K562 (cell line): ENCODE measurements around the gene FAM98C. TPM values are rescaled to one million over a fixed set of nuclear protein-coding genes. Genes with fewer than 3 reads are reported as not detected.

ENCODE experiments used
- BRD9 ChIP-seq: fragments of 450-650 bp; IDR thresholded peaks from 2 replicates; pipeline ENCODE4 v1.6.1; 2018; ENCODE audit warnings: low read depth; ENCODE audit not compliant: partially characterized antibody
- CBX3 ChIP-seq, 2 experiments: IDR thresholded peaks; 1 replicate in 1 of 2; 2 replicates in 1 of 2; pipeline ENCODE4 v1.6.1; 2012; ENCODE audit warnings: inconsistent platforms in 2 of 2, low read length in 2 of 2, borderline replicate concordance in 1 of 2, control low read depth in 1 of 2
- FOXA3 ChIP-seq, 2 experiments: fragments of 450-650 bp in 1 of 2; sonication (generic) in 1 of 2; formaldehyde crosslinking; IDR thresholded peaks in 1 of 2; conservative IDR thresholded peaks in 1 of 2; 2 replicates each; pipeline versions ENCODE4 v1.4.0 to v1.8.0; 2020 to 2022; ENCODE audit warnings: mild to moderate bottlenecking in 2 of 2, missing genetic modification reagents in 1 of 2
- HSF4 ChIP-seq: fragments of 250-450 bp; sonication (Bioruptor Pico); IDR thresholded peaks from 2 replicates; pipeline ENCODE4 v2.1.2; 2022; ENCODE audit warnings: mild to moderate bottlenecking, moderate library complexity, borderline replicate concordance
- MAFG ChIP-seq: fragments of 450-650 bp; conservative IDR thresholded peaks from 2 replicates; pipeline ENCODE4 v1.6.1; 2016; ENCODE audit warnings: missing genetic modification characterization, missing compliant biosample characterization
- NBN ChIP-seq: fragments of 450-650 bp; IDR thresholded peaks from 2 replicates; pipeline ENCODE4 v1.6.1; 2016; ENCODE audit warnings: low read depth, mild to moderate bottlenecking
- NFE2 ChIP-seq: IDR thresholded peaks from 2 replicates; pipeline ENCODE4 v1.6.1; 2014; ENCODE audit warnings: antibody characterized with exemption, low read depth
- PRPF4 ChIP-seq: fragments of 200-400 bp; formaldehyde crosslinking; IDR thresholded peaks from one replicate; pipeline ENCODE4 v1.6.1; 2017; ENCODE audit warnings: low read length, low read depth, mild to moderate bottlenecking; ENCODE audit not compliant: insufficient read depth, poor library complexity, severe bottlenecking
- RAD21 ChIP-seq, 2 experiments: fragments of 250-450 bp in 1 of 2; fragments of 450-650 bp in 1 of 2; sonication (Bioruptor Pico) in 1 of 2; formaldehyde crosslinking in 1 of 2; IDR thresholded peaks in 1 of 2; conservative IDR thresholded peaks in 1 of 2; 2 replicates each; pipeline versions ENCODE4 v1.4.0 to v1.8.0; 2020 to 2022; ENCODE audit warnings: mild to moderate bottlenecking in 2 of 2, moderate library complexity in 1 of 2
- RFX5 ChIP-seq: IDR thresholded peaks from 2 replicates; pipeline ENCODE4 v1.6.1; 2011; ENCODE audit warnings: low read depth, mild to moderate bottlenecking, improper control_type of control experiment, low read length
- YBX1 ChIP-seq: fragments of 450-650 bp; IDR thresholded peaks from 2 replicates; pipeline ENCODE4 v1.7.1; 2016; ENCODE audit warnings: mild to moderate bottlenecking
- ZKSCAN8 ChIP-seq: fragments of 200-800 bp; sonication (Bioruptor generic); IDR thresholded peaks from 2 replicates; pipeline ENCODE4 v1.6.1; 2016; ENCODE audit warnings: missing genetic modification characterization, missing compliant biosample characterization
- ZNF143 ChIP-seq: sonication (generic); formaldehyde crosslinking; IDR thresholded peaks from 2 replicates; pipeline ENCODE4 v1.9.0; 2022; ENCODE audit warnings: mild to moderate bottlenecking, missing genetic modification reagents
- ZNF239 ChIP-seq: fragments of 250-450 bp; sonication (Bioruptor Pico); IDR thresholded peaks from 2 replicates; pipeline ENCODE4 v1.4.0; 2020; ENCODE audit warnings: mild to moderate bottlenecking
- ZNF408 ChIP-seq: fragments of 250-450 bp; sonication (Bioruptor Pico); IDR thresholded peaks from 2 replicates; pipeline ENCODE4 v1.4.0; 2020; ENCODE audit warnings: low read depth, mild to moderate bottlenecking, moderate library complexity
- polyA plus RNA-seq, 8 experiments: library from polyadenylated mRNA; depleted of rRNA in 4 of 8; stranded (reverse) in 5 of 8; unstranded in 3 of 8; fragments of >200 nt; fragmentation: Nextera tagmentation in 2 of 8; fragmentation: Illumina TruSeq in 1 of 8; extraction: Ambion mirVana in 2 of 8; extraction: Trizol in 1 of 8; gene quantifications; 2 replicates each; pipeline versions ENCODE4 v1.2.1 to v1.2.3, GENCODE V29; 2011 to 2014; ENCODE audit warnings: inconsistent platforms in 1 of 8, missing spikeins in 1 of 8
- total RNA-seq, 7 experiments: library from RNA; depleted of rRNA in 6 of 7; stranded (reverse); fragments of >200 nt in 6 of 7; fragmentation: Illumina TruSeq in 2 of 7; extraction: Trizol in 2 of 7; gene quantifications; 2 replicates each; pipeline versions ENCODE4 v1.2.1 to v1.2.3, GENCODE V29; 2011 to 2021; ENCODE audit warnings: low replicate concordance in 1 of 7
- TF ChIP-seq, protein P1 (sequence below): fragments of 450-650 bp; IDR thresholded peaks from 2 replicates; pipeline ENCODE4 v1.6.1; 2017; ENCODE audit warnings: antibody characterized with exemption, mild to moderate bottlenecking
- TF ChIP-seq, protein P2 (sequence below), 2 experiments: fragments of 450-650 bp in 1 of 2; IDR thresholded peaks; 2 replicates each; pipeline ENCODE4 v1.6.1; 2011 to 2017; ENCODE audit warnings: low read depth in 2 of 2, antibody characterized with exemption in 1 of 2, borderline replicate concordance in 1 of 2, low read length in 1 of 2, mild to moderate bottlenecking in 1 of 2, mixed read lengths in 1 of 2; ENCODE audit not compliant: control insufficient read depth in 1 of 2
- TF ChIP-seq, protein P3 (sequence below), 2 experiments: fragments of 450-650 bp in 1 of 2; sonication (generic) in 1 of 2; formaldehyde crosslinking in 1 of 2; IDR thresholded peaks in 1 of 2; conservative IDR thresholded peaks in 1 of 2; 2 replicates each; pipeline versions ENCODE4 v1.6.1 to v1.8.1; 2016 to 2023; ENCODE audit warnings: mild to moderate bottlenecking in 2 of 2, moderate library complexity in 2 of 2, inconsistent platforms in 1 of 2, missing genetic modification reagents in 1 of 2
- TF ChIP-seq, protein P4 (sequence below): sonication (generic); formaldehyde crosslinking; IDR thresholded peaks from 2 replicates; pipeline ENCODE4 v1.8.0; 2022; ENCODE audit warnings: mild to moderate bottlenecking, missing genetic modification reagents

FAM98C gene
- total and polyA plus RNA-seq, 9 of the 15 experiments (the other 6 are each of a cell fraction or from before 2014, with no cell fraction given): 1.7 to 43.8 (median 13.7) TPM

DNA sequence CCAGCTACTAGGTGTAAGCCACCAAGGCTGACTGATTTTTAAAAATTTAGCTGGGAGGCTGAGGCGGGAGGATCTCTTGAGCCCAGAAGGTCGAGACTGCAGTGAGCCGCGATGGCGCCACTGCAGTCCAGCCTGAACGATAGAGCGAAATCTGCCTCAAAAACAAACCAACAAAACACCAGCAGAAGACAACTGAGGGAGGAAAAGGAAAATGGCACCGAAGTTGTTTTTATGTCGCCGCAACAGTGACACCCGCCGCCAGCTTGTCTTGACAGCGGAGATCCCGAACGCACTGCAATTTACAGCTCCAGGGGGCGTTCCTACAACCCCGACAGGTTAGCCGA lies 298 bp upstream of the FAM98C start (continued):
- TF ChIP-seq ZNF239: peak; percentile 31; the same call in 1 of the 2 replicates
- no peak for TF ChIP-seq ZKSCAN8
- TF ChIP-seq MAFG (tag): no peak
- no peak for TF ChIP-seq YBX1
- TF ChIP-seq PRPF4: no peak
- TF ChIP-seq, protein P1, sequence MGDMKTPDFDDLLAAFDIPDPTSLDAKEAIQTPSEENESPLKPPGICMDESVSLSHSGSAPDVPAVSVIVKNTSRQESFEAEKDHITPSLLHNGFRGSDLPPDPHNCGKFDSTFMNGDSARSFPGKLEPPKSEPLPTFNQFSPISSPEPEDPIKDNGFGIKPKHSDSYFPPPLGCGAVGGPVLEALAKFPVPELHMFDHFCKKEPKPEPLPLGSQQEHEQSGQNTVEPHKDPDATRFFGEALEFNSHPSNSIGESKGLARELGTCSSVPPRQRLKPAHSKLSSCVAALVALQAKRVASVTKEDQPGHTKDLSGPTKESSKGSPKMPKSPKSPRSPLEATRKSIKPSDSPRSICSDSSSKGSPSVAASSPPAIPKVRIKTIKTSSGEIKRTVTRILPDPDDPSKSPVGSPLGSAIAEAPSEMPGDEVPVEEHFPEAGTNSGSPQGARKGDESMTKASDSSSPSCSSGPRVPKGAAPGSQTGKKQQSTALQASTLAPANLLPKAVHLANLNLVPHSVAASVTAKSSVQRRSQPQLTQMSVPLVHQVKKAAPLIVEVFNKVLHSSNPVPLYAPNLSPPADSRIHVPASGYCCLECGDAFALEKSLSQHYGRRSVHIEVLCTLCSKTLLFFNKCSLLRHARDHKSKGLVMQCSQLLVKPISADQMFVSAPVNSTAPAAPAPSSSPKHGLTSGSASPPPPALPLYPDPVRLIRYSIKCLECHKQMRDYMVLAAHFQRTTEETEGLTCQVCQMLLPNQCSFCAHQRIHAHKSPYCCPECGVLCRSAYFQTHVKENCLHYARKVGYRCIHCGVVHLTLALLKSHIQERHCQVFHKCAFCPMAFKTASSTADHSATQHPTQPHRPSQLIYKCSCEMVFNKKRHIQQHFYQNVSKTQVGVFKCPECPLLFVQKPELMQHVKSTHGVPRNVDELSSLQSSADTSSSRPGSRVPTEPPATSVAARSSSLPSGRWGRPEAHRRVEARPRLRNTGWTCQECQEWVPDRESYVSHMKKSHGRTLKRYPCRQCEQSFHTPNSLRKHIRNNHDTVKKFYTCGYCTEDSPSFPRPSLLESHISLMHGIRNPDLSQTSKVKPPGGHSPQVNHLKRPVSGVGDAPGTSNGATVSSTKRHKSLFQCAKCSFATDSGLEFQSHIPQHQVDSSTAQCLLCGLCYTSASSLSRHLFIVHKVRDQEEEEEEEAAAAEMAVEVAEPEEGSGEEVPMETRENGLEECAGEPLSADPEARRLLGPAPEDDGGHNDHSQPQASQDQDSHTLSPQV: peak; percentile 63
- no peak for TF ChIP-seq HSF4 (CRISPR knock-in tag)
- TF ChIP-seq FOXA3 (CRISPR knock-in tag; conservative IDR thresholded peaks at IDR 0.05 in 1 of 2, IDR thresholded peaks at IDR 0.05 in 1 of 2): no peak
- no peak for TF ChIP-seq BRD9
- TF ChIP-seq CBX3 (IDR thresholded peaks at IDR 0.05; ENCODE audit: borderline replicate concordance in 1 of 2, low read length in 2 of 2): no peak
- TF ChIP-seq ZNF408 (CRISPR knock-in tag): no peak
- TF ChIP-seq, protein P2, sequence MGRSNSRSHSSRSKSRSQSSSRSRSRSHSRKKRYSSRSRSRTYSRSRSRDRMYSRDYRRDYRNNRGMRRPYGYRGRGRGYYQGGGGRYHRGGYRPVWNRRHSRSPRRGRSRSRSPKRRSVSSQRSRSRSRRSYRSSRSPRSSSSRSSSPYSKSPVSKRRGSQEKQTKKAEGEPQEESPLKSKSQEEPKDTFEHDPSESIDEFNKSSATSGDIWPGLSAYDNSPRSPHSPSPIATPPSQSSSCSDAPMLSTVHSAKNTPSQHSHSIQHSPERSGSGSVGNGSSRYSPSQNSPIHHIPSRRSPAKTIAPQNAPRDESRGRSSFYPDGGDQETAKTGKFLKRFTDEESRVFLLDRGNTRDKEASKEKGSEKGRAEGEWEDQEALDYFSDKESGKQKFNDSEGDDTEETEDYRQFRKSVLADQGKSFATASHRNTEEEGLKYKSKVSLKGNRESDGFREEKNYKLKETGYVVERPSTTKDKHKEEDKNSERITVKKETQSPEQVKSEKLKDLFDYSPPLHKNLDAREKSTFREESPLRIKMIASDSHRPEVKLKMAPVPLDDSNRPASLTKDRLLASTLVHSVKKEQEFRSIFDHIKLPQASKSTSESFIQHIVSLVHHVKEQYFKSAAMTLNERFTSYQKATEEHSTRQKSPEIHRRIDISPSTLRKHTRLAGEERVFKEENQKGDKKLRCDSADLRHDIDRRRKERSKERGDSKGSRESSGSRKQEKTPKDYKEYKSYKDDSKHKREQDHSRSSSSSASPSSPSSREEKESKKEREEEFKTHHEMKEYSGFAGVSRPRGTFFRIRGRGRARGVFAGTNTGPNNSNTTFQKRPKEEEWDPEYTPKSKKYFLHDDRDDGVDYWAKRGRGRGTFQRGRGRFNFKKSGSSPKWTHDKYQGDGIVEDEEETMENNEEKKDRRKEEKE (IDR thresholded peaks at IDR 0.05; ENCODE audit: borderline replicate concordance in 1 of 2, control insufficient read depth in 1 of 2, low read depth in 2 of 2, low read length in 1 of 2): no peak
- TF ChIP-seq, protein P3, sequence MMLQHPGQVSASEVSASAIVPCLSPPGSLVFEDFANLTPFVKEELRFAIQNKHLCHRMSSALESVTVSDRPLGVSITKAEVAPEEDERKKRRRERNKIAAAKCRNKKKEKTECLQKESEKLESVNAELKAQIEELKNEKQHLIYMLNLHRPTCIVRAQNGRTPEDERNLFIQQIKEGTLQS (IDR thresholded peaks at IDR 0.05): no peak
- TF ChIP-seq, protein P3 (CRISPR knock-in tag; conservative IDR thresholded peaks at IDR 0.05): no peak
- no peak for TF ChIP-seq RAD21 (CRISPR knock-in tag; conservative IDR thresholded peaks at IDR 0.05 in 1 of 2, IDR thresholded peaks at IDR 0.05 in 1 of 2)
- TF ChIP-seq ZNF143: no peak
- 0 out of 2 replicates have a peak, but pooled peaks have one; percentile 37 for TF ChIP-seq NBN
- TF ChIP-seq RFX5: no peak
- TF ChIP-seq, protein P4, sequence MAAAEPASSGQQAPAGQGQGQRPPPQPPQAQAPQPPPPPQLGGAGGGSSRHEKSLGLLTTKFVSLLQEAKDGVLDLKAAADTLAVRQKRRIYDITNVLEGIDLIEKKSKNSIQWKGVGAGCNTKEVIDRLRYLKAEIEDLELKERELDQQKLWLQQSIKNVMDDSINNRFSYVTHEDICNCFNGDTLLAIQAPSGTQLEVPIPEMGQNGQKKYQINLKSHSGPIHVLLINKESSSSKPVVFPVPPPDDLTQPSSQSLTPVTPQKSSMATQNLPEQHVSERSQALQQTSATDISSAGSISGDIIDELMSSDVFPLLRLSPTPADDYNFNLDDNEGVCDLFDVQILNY: no peak
- no peak for TF ChIP-seq NFE2
